HepG2 (cell line): ENCODE data around the gene TSPAN15. TPM values are rescaled to one million over a fixed set of nuclear protein-coding genes. Genes with fewer than 3 reads are reported as not detected.

Experiments
- ATAC-seq: fragments of 200-7000 bp; cut with Tn5 transposase; 3 replicates; pipeline ENCODE4 v1.9.1; 2020; ENCODE audit warnings: mild to moderate bottlenecking, moderate library complexity
- BruUV-seq: library from RNA; stranded (reverse); fragments of 400-500 nt; replicated peaks from 2 replicates; lab custom pipeline; 2021; lab: Mats Ljungman, UMichigan
- CTCF ChIA-PET: fragments of 300-600 bp; formaldehyde crosslinking; extraction: SDS; loops from one replicate; lab custom pipeline; 2021; ENCODE audit warnings: low total read pairs, inconsistent platforms, low intra/inter-chr PET ratio; lab: Yijun Ruan, JAX
- POLR2A ChIA-PET: fragments of 350-600 bp; sonication (Branson Sonifier 250); formaldehyde crosslinking; loops from one replicate; lab custom pipeline; 2020; ENCODE audit warnings: antibody characterized with exemption, inconsistent platforms; lab: Yijun Ruan, JAX
- DNase-seq: peaks from one replicate; pipeline ENCODE4 v3.0.0-alpha.2; 2015; ENCODE audit warnings: low spot score
- FAIRE-seq: peaks from 3 replicates; lab custom pipeline; 2011; peaks lifted over from hg19 to GRCh38; lab: Jason Lieb, UNC
- H2AFZ ChIP-seq: one replicate; pipeline ENCODE4 v1.6.1; 2011; ENCODE audit warnings: low read length, inconsistent platforms
- H3K27ac ChIP-seq: fragments of 300-600 bp; 3 replicates; pipeline ENCODE4 v1.8.0; 2011; ENCODE audit warnings: mixed run types, mild to moderate bottlenecking, mixed read lengths, low read length, inconsistent platforms; ENCODE audit not compliant: insufficient read depth; ENCODE audit errors: extremely low read length
- H3K27me3 ChIP-seq, 2 experiments: fragments of 200-600 bp in 1 of 2; 2 replicates in 1 of 2; 3 replicates in 1 of 2; pipeline versions ENCODE4 v1.6.0 to v1.8.0; 2011; ENCODE audit warnings: low read length in 2 of 2, mild to moderate bottlenecking in 2 of 2, moderate library complexity in 2 of 2, inconsistent platforms in 1 of 2; ENCODE audit not compliant: insufficient read depth in 2 of 2, control insufficient read depth in 1 of 2
- H3K36me3 ChIP-seq, 2 experiments: fragments of 200-600 bp in 1 of 2; replicated peaks in 1 of 2; 2 replicates in 1 of 2; 3 replicates in 1 of 2; pipeline versions ENCODE4 v1.5.1 to v1.8.0; 2011; ENCODE audit warnings: low read length in 2 of 2, inconsistent platforms in 1 of 2; ENCODE audit not compliant: insufficient read depth in 2 of 2, control insufficient read depth in 1 of 2
- H3K4me1 ChIP-seq: 2 replicates; pipeline ENCODE4 v1.5.1; 2012; ENCODE audit warnings: low read length, inconsistent platforms; ENCODE audit not compliant: insufficient read depth
- H3K4me2 ChIP-seq: 2 replicates; pipeline ENCODE4 v1.6.0; 2011; ENCODE audit warnings: low read depth, low read length, inconsistent platforms
- H3K4me3 ChIP-seq, 3 experiments: fragments of 200-600 bp in 1 of 3; sonication (generic), shearing (Covaris generic) in 1 of 3; replicated peaks in 1 of 3; 2 replicates each; pipeline ENCODE4 v1.5.1; 2011 to 2016; ENCODE audit warnings: low read length in 3 of 3, inconsistent platforms in 2 of 3, low read depth in 2 of 3, mild to moderate bottlenecking in 2 of 3, control low read depth in 1 of 3, mixed read lengths in 1 of 3; ENCODE audit not compliant: insufficient read depth in 1 of 3
- H3K79me2 ChIP-seq: one replicate; pipeline ENCODE4 v1.6.1; 2011; ENCODE audit warnings: low read length, inconsistent platforms; ENCODE audit not compliant: insufficient read depth
- H3K9ac ChIP-seq: 2 replicates; pipeline ENCODE4 v1.6.0; 2011; ENCODE audit warnings: mild to moderate bottlenecking, low read depth, low read length, inconsistent platforms; ENCODE audit not compliant: insufficient read depth
- H3K9me3 ChIP-seq: 2 replicates; pipeline ENCODE4 v1.5.1; 2012; ENCODE audit warnings: mild to moderate bottlenecking, low read length
- H4K20me1 ChIP-seq: 2 replicates; pipeline ENCODE4 v1.6.0; 2011; ENCODE audit warnings: inconsistent platforms, mild to moderate bottlenecking, low read length, moderate library complexity; ENCODE audit not compliant: insufficient read depth
- ATAD3A ChIP-seq: sonication (generic); formaldehyde crosslinking; IDR thresholded peaks from 2 replicates; pipeline ENCODE4 v1.4.0; 2020; ENCODE audit warnings: missing genetic modification reagents
- FLYWCH1 ChIP-seq: sonication (generic); formaldehyde crosslinking; IDR thresholded peaks from 2 replicates; pipeline ENCODE4 v1.8.1; 2023; ENCODE audit warnings: mild to moderate bottlenecking, missing genetic modification reagents
- MAFK ChIP-seq, 2 experiments: IDR thresholded peaks in 1 of 2; conservative IDR thresholded peaks in 1 of 2; 2 replicates each; pipeline ENCODE4 v1.6.1; 2011; ENCODE audit warnings: improper control_type of control experiment in 2 of 2, low read length in 2 of 2
- MED8 ChIP-seq: sonication (generic); formaldehyde crosslinking; IDR thresholded peaks from 2 replicates; pipeline ENCODE4 v1.8.1; 2023; ENCODE audit warnings: mild to moderate bottlenecking, missing genetic modification reagents; ENCODE audit not compliant: insufficient replicate concordance
- NPAS2 ChIP-seq: sonication (generic); formaldehyde crosslinking; IDR thresholded peaks from 2 replicates; pipeline ENCODE4 v1.8.0; 2022; ENCODE audit warnings: mild to moderate bottlenecking, missing genetic modification reagents, borderline replicate concordance
- POLR2AphosphoS5 ChIP-seq: IDR thresholded peaks from 2 replicates; pipeline ENCODE4 v1.6.1; 2012; ENCODE audit warnings: low read depth, low read length
- REXO4 ChIP-seq: sonication (generic); formaldehyde crosslinking; IDR thresholded peaks from 2 replicates; pipeline ENCODE4 v1.8.0; 2022; ENCODE audit warnings: missing genetic modification reagents, mild to moderate bottlenecking, borderline replicate concordance
- ZBTB7B ChIP-seq: sonication (generic); formaldehyde crosslinking; IDR thresholded peaks from 2 replicates; pipeline ENCODE4 v1.4.0; 2020; ENCODE audit warnings: missing genetic modification reagents
- ZNF644 ChIP-seq: IDR thresholded peaks from 2 replicates; pipeline ENCODE4 v1.6.1; 2016; ENCODE audit warnings: low read depth
- WGBS: methylation state at CpG from one replicate; pipeline ENCODE4 v1.1.6; 2017; ENCODE audit warnings: low lambda C conversion rate; 5-methylcytosine and 5-hydroxymethylcytosine counted together
- in situ Hi-C: cut with HindIII; loops from 2 replicates; pipeline ENCODE4 v1.10.0; 2017; ENCODE audit warnings: low pct_unique_long_range_greater_than_20kb; ENCODE audit not compliant: extremely low pct_ligation_motif_present
- intact Hi-C: fragments of 100-400 bp; cut with micrococcal nuclease; formaldehyde crosslinking; loops from one replicate; pipeline ENCODE4 v1.10.0; 2022; ENCODE audit not compliant: unreplicated experiment
- polyA plus RNA-seq, 8 experiments: library from polyadenylated mRNA; depleted of rRNA in 3 of 8; stranded (reverse) in 7 of 8; unstranded in 1 of 8; fragments of >200 nt; fragmentation: Illumina TruSeq in 4 of 8; extraction: Trizol in 4 of 8; gene quantifications; 2 replicates each; pipeline versions ENCODE4 v1.2.1 to v1.2.3, GENCODE V29; 2011 to 2016; ENCODE audit warnings: low read depth in 4 of 8, missing spikeins in 1 of 8, mixed read lengths in 1 of 8; ENCODE audit not compliant: insufficient read depth in 1 of 8
- total RNA-seq, 5 experiments: library from RNA; depleted of rRNA; stranded (reverse); fragments of >200 nt; fragmentation: Illumina TruSeq; extraction: Trizol; gene quantifications; 2 replicates each; pipeline ENCODE4 v1.2.3, GENCODE V29; 2016; ENCODE audit warnings: low read depth in 1 of 5
- TF ChIP-seq, protein P1 (sequence below): sonication (generic); formaldehyde crosslinking; IDR thresholded peaks from 2 replicates; pipeline ENCODE4 v1.4.0; 2020; ENCODE audit warnings: missing genetic modification reagents
- TF ChIP-seq, protein P2 (sequence below): sonication (generic); formaldehyde crosslinking; IDR thresholded peaks from 2 replicates; pipeline ENCODE4 v1.4.0; 2020; ENCODE audit warnings: mild to moderate bottlenecking, missing genetic modification reagents
- TF ChIP-seq, protein P3 (sequence below): sonication (generic); formaldehyde crosslinking; conservative IDR thresholded peaks from 2 replicates; pipeline ENCODE4 v1.5.0; 2020; ENCODE audit warnings: missing genetic modification reagents
- TF ChIP-seq, protein P4 (sequence below): sonication (generic); formaldehyde crosslinking; IDR thresholded peaks from 2 replicates; pipeline ENCODE4 v1.5.0; 2020; ENCODE audit warnings: missing genetic modification reagents, mild to moderate bottlenecking, borderline replicate concordance

The TSPAN15 gene
- total and polyA plus RNA-seq, 2 of the 13 experiments (the other 11 are each of a cell fraction or from before 2014, with no cell fraction given) = 0.27 to 3.2 TPM

DNA sequence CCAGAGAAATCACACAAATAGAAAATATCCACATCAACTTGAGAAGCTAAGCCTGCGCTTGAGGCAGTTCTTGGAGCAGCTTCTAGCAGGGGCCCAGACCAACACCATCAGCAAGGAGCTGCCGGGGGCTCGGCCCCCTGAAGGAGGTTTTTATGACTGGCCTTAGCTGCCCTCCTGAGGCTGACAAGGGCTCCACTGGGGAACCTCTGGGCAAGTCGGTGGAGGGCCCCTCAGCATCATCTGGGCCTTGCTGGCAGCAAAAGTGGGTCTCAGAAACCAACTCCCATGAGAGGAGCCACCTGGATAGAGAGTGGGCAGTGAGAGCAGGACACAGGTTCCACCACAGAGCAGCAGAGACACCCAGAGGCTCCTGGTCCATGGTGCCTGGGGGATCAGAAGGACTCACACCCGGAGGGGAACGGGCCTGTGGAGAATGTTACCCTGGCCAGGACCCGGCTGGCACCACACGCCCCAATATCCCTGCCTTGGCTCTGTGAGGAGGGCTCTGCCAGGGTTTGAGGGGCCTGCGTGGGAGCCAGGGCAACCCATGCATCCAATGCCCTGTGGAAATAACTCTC, 66.1 kb downstream of the TSPAN15 start:
- FAIRE-seq (no peak), ATAC-seq (no peak), DNase-seq (no peak)
- Histone ChIP-seq H2AFZ (no peak overlapping the region), H3K9me3 (no peaks in the 10 kb centered on the region), H3K9ac (no peak overlapping the region), H3K27me3 (no peaks in the 10 kb centered on the region; a peak in 1 of 5 replicates), H3K4me3 (no peak overlapping the region), H3K4me1 (no peaks in the 10 kb centered on the region), H3K79me2 (no peaks in the 10 kb centered on the region), H3K27ac (no peak overlapping the region), H4K20me1 (no peaks in the 10 kb centered on the region), H3K36me3 (no peaks in the 10 kb centered on the region), H3K4me2 (no peak overlapping the region)
- intact Hi-C loops = no loop called here
- 11% methylated on average over 8 of the region's 9 CpGs for WGBS
- CTCF ChIA-PET = interaction anchor here (5.6 kb wide), 1 partner anchor 121 kb away, joined by 71 read pairs; no protein-coding TSS in a partner anchor
- POLR2A ChIA-PET = no interaction called here
- no TSS peak for BruUV-seq
- in situ Hi-C loops = loop anchor here (5.0 to 10.0 kb wide), 2 partner anchors 120 to 197 kb away; no protein-coding TSS in a partner anchor
- no peak for TF ChIP-seq ZBTB7B (CRISPR knock-in tag)
- TF ChIP-seq, protein P1, sequence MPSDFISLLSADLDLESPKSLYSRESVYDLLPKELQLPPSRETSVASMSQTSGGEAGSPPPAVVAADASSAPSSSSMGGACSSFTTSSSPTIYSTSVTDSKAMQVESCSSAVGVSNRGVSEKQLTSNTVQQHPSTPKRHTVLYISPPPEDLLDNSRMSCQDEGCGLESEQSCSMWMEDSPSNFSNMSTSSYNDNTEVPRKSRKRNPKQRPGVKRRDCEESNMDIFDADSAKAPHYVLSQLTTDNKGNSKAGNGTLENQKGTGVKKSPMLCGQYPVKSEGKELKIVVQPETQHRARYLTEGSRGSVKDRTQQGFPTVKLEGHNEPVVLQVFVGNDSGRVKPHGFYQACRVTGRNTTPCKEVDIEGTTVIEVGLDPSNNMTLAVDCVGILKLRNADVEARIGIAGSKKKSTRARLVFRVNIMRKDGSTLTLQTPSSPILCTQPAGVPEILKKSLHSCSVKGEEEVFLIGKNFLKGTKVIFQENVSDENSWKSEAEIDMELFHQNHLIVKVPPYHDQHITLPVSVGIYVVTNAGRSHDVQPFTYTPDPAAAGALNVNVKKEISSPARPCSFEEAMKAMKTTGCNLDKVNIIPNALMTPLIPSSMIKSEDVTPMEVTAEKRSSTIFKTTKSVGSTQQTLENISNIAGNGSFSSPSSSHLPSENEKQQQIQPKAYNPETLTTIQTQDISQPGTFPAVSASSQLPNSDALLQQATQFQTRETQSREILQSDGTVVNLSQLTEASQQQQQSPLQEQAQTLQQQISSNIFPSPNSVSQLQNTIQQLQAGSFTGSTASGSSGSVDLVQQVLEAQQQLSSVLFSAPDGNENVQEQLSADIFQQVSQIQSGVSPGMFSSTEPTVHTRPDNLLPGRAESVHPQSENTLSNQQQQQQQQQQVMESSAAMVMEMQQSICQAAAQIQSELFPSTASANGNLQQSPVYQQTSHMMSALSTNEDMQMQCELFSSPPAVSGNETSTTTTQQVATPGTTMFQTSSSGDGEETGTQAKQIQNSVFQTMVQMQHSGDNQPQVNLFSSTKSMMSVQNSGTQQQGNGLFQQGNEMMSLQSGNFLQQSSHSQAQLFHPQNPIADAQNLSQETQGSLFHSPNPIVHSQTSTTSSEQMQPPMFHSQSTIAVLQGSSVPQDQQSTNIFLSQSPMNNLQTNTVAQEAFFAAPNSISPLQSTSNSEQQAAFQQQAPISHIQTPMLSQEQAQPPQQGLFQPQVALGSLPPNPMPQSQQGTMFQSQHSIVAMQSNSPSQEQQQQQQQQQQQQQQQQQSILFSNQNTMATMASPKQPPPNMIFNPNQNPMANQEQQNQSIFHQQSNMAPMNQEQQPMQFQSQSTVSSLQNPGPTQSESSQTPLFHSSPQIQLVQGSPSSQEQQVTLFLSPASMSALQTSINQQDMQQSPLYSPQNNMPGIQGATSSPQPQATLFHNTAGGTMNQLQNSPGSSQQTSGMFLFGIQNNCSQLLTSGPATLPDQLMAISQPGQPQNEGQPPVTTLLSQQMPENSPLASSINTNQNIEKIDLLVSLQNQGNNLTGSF (CRISPR knock-in tag) = no peak
- TF ChIP-seq MAFK (conservative IDR thresholded peaks at IDR 0.05 in 1 of 2, IDR thresholded peaks at IDR 0.05 in 1 of 2; ENCODE audit: low read length in 2 of 2) = no peak
- TF ChIP-seq ATAD3A = no peak
- TF ChIP-seq NPAS2 = no peak
- no peak for TF ChIP-seq MED8
- TF ChIP-seq, protein P2, sequence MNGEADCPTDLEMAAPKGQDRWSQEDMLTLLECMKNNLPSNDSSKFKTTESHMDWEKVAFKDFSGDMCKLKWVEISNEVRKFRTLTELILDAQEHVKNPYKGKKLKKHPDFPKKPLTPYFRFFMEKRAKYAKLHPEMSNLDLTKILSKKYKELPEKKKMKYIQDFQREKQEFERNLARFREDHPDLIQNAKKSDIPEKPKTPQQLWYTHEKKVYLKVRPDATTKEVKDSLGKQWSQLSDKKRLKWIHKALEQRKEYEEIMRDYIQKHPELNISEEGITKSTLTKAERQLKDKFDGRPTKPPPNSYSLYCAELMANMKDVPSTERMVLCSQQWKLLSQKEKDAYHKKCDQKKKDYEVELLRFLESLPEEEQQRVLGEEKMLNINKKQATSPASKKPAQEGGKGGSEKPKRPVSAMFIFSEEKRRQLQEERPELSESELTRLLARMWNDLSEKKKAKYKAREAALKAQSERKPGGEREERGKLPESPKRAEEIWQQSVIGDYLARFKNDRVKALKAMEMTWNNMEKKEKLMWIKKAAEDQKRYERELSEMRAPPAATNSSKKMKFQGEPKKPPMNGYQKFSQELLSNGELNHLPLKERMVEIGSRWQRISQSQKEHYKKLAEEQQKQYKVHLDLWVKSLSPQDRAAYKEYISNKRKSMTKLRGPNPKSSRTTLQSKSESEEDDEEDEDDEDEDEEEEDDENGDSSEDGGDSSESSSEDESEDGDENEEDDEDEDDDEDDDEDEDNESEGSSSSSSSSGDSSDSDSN (CRISPR knock-in tag) = no peak
- TF ChIP-seq, protein P3, sequence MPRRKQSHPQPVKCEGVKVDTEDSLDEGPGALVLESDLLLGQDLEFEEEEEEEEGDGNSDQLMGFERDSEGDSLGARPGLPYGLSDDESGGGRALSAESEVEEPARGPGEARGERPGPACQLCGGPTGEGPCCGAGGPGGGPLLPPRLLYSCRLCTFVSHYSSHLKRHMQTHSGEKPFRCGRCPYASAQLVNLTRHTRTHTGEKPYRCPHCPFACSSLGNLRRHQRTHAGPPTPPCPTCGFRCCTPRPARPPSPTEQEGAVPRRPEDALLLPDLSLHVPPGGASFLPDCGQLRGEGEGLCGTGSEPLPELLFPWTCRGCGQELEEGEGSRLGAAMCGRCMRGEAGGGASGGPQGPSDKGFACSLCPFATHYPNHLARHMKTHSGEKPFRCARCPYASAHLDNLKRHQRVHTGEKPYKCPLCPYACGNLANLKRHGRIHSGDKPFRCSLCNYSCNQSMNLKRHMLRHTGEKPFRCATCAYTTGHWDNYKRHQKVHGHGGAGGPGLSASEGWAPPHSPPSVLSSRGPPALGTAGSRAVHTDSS (CRISPR knock-in tag) = no peak
- no peak for TF ChIP-seq ZNF644 (CRISPR knock-in tag)
- no peak for TF ChIP-seq FLYWCH1 (CRISPR knock-in tag)
- TF ChIP-seq POLR2AphosphoS5 = no peak
- TF ChIP-seq REXO4 (CRISPR knock-in tag) = no peak
- TF ChIP-seq, protein P4, sequence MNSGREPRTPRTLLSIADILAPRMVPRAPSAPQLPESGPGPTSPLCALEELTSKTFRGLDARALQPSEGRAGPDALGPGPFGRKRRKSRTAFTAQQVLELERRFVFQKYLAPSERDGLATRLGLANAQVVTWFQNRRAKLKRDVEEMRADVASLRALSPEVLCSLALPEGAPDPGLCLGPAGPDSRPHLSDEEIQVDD (CRISPR knock-in tag) = no peak
